ENCODE data around the gene PGS1.

The PGS1 gene

DNA sequence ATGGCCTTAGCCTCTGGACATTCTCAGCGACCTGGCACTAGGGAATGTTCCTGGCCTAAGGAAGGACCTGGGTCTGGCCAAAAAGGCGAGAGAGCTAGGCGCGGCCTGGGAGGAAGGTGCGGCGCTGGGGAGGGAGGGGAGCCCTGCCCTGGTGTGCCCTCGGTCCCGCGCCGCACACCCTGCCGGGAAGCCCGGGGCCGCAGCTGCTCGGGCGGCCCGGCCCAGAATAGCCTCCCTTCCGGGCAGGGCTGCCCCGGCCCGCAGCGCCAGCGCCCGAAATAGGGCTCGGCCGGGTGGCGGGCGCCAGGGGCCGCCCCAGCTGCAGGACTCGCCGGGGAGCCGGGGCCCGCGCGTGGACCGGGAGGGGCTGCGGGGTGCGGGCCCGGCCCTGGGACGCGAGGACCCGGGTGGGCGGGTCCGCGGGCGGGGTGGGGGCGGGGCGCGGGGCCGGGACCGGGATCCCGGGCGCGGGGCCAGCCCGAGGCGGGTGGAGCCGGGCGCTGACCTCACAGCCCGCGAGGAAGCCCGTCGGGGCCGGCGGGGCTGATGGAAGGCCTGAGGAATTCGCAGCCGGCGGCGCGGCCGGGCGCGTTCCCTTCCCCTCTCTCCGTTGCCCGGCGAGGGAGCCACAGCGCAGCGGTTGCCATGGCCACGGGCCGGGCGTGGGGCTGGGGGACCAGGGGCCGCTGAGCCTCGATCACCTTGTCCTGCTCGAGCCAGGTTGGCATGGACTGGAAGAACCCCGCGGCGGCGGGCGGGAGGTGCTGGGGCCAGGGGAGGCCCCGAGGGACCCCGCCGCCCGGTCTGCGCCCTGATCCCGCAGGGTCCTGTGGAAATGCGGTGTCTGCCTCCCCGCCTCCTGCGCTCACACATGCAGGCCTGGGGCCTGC, 36.6 kb upstream of the PGS1 start:
- TF ChIP-seq, protein P1, sequence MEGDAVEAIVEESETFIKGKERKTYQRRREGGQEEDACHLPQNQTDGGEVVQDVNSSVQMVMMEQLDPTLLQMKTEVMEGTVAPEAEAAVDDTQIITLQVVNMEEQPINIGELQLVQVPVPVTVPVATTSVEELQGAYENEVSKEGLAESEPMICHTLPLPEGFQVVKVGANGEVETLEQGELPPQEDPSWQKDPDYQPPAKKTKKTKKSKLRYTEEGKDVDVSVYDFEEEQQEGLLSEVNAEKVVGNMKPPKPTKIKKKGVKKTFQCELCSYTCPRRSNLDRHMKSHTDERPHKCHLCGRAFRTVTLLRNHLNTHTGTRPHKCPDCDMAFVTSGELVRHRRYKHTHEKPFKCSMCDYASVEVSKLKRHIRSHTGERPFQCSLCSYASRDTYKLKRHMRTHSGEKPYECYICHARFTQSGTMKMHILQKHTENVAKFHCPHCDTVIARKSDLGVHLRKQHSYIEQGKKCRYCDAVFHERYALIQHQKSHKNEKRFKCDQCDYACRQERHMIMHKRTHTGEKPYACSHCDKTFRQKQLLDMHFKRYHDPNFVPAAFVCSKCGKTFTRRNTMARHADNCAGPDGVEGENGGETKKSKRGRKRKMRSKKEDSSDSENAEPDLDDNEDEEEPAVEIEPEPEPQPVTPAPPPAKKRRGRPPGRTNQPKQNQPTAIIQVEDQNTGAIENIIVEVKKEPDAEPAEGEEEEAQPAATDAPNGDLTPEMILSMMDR (IDR thresholded peaks at IDR 0.05): no peak
- intact Hi-C loops (cut with DNase I; ENCODE audit: low total_unique reads): no loop called here
- H3K4me3 ChIP-seq: peak overlapping the region; percentile 48 to 56
- no peaks in the 10 kb centered on the region for H3K9me3 ChIP-seq
- H3K4me1 ChIP-seq: peaks cover 4 to 31% (median 29%) of the 10 kb centered on the region in 4 donors
- peak; percentile 68 to 90 for DNase-seq
- peak overlapping the region; percentile 90 for H3K27ac ChIP-seq
- no peaks in the 10 kb centered on the region for H3K27me3 ChIP-seq
- H3K36me3 ChIP-seq: no peaks in the 10 kb centered on the region

GRCh38 chr17:78342449-78343186, 35.8 kb upstream of the PGS1 start:
- TF ChIP-seq, protein P1 (IDR thresholded peaks at IDR 0.05): no peak
- peak; percentile 77 to 89 for DNase-seq
- Histone ChIP-seq H3K4me1 (peaks cover 4 to 31% (median 29%) of the 10 kb centered on the region in 4 donors), H3K9me3 (no peaks in the 10 kb centered on the region), H3K4me3 (peak overlapping the region; percentile 48 to 56), H3K27ac (peak overlapping the region; percentile 90), H3K27me3 (no peaks in the 10 kb centered on the region), H3K36me3 (no peaks in the 10 kb centered on the region)
- intact Hi-C loops (cut with DNase I; ENCODE audit: low total_unique reads): no loop called here

DNA sequence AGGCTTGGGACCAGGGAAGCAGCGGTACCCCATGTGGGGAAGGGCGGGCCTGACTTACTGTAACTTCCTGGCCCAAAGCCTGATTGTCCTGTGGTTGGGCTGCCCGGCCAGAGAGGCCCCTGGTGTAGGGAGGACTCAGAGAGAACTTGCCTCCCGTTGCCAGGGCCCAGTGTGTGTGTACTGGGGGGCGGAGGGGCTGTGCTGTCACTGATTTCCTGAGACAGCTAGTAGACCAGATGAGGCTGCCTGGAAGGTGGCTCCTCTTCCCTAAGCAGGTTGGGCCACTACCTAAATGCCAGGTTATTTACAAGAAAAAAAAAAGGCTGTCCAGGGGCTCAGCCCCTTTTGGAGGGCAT, 35.3 kb upstream of the PGS1 start:
- no peaks in the 10 kb centered on the region for H3K27me3 ChIP-seq
- TF ChIP-seq, protein P1 (IDR thresholded peaks at IDR 0.05): no peak
- intact Hi-C loops (cut with DNase I; ENCODE audit: low total_unique reads): no loop called here
- peaks cover 4 to 31% (median 29%) of the 10 kb centered on the region in 4 donors for H3K4me1 ChIP-seq
- DNase-seq: peak; percentile 82 to 88
- H3K27ac ChIP-seq: peak overlapping the region; percentile 90
- no peaks in the 10 kb centered on the region for H3K9me3 ChIP-seq
- peak overlapping the region in 1 of 2 donors; percentile 56 for H3K4me3 ChIP-seq
- no peaks in the 10 kb centered on the region for H3K36me3 ChIP-seq

- H3K4me1 ChIP-seq: peaks cover 4 to 31% (median 29%) of the 10 kb centered on the region in 4 donors
- no peaks in the 10 kb centered on the region for H3K27me3 ChIP-seq
Observed at GRCh38 chr17:78343543-78344201, 34.8 kb upstream of the PGS1 start.

DNA sequence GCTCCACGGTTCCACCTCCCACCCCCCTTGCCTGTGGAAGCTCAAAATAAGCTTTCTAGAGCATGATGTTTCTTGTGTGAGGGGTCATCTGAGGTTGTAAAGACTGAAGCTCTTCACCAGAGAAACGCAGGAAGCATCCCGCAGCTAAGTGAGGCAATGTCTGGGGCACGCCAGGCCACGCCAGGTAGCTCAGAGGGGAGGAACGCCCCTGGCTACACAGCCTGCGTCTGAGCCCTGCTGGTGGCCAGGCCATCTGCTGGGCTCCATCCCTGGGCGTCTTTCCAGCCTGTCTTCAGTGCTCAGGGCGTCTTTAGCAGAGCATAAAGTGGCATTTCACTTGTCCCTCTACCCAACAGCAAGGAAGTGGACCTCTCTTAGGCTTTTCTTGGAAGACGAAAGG, 33.8 kb upstream of the PGS1 start:
- TF ChIP-seq, protein P1 (IDR thresholded peaks at IDR 0.05): no peak
- Histone ChIP-seq H3K4me1 (peaks cover 4 to 31% (median 29%) of the 10 kb centered on the region in 4 donors), H3K36me3 (no peaks in the 10 kb centered on the region), H3K9me3 (no peaks in the 10 kb centered on the region), H3K27me3 (no peaks in the 10 kb centered on the region), H3K4me3 (no peak overlapping the region), H3K27ac (no peak overlapping the region)
- intact Hi-C loops (cut with DNase I; ENCODE audit: low total_unique reads): no loop called here
- DNase-seq: no peak

More at GRCh38 chr17:78343543-78344201, 34.8 kb upstream of the PGS1 start:
- Histone ChIP-seq H3K4me3 (no peak overlapping the region), H3K27ac (peak overlapping the region; percentile 90), H3K9me3 (no peaks in the 10 kb centered on the region), H3K36me3 (no peaks in the 10 kb centered on the region)
- DNase-seq: no peak
- intact Hi-C loops (cut with DNase I; ENCODE audit: low total_unique reads): no loop called here
- TF ChIP-seq, protein P1 (IDR thresholded peaks at IDR 0.05): no peak
